Heart left ventricle (tissue), 16 donors: ENCODE data around the gene DNER. TPM values are rescaled to one million over a fixed set of nuclear protein-coding genes. Genes with fewer than 3 reads are reported as not detected.

Experiments used
- ATAC-seq, 4 donors: fragments of 200-7000 bp; cut with Tn5 transposase; one replicate each; pipeline ENCODE4 v1.9.1; 2020 to 2022; ENCODE audit warnings: moderate library complexity in 4 of 4, mild to moderate bottlenecking in 3 of 4, moderate number of reproducible peaks in 1 of 4
- DNase-seq, 5 donors: peaks; one replicate each; pipeline ENCODE4 v3.0.0-alpha.2; 2020
- H3K27ac ChIP-seq, 12 donors: fragments of 200-600 bp; sonication (generic) in 4 of 12; one replicate each; pipeline versions ENCODE4 v1.5.0 to v1.8.0; 2016 to 2022; ENCODE audit warnings: mild to moderate bottlenecking in 2 of 12
- H3K27me3 ChIP-seq, 9 donors: fragments of 200-600 bp; sonication (generic) in 2 of 9; one replicate each; pipeline versions ENCODE4 v1.5.1 to v1.8.0; 2016 to 2022; ENCODE audit warnings: mild to moderate bottlenecking in 3 of 9
- H3K36me3 ChIP-seq, 9 donors: fragments of 200-600 bp; sonication (generic) in 2 of 9; one replicate each; pipeline versions ENCODE4 v1.5.0 to v1.8.0; 2018 to 2022; ENCODE audit warnings: mild to moderate bottlenecking in 2 of 9
- H3K4me1 ChIP-seq, 12 donors: fragments of 200-600 bp; sonication (generic) in 4 of 12; one replicate each; pipeline versions ENCODE4 v1.5.0 to v1.8.0; 2016 to 2022; ENCODE audit warnings: mild to moderate bottlenecking in 3 of 12
- H3K4me3 ChIP-seq, 12 donors: fragments of 200-600 bp; sonication (generic) in 4 of 12; one replicate each; pipeline versions ENCODE4 v1.5.0 to v1.8.0; 2017 to 2022; ENCODE audit warnings: mild to moderate bottlenecking in 9 of 12, moderate library complexity in 4 of 12
- H3K9me3 ChIP-seq, 12 donors: fragments of 200-600 bp; sonication (generic) in 4 of 12; one replicate each; pipeline versions ENCODE4 v1.5.0 to v1.8.0; 2016 to 2022; ENCODE audit warnings: mild to moderate bottlenecking in 1 of 12
- POLR2A ChIP-seq, 2 donors: fragments of 450-650 bp; IDR thresholded peaks; one replicate each; pipeline ENCODE4 v1.6.1; 2017; ENCODE audit warnings: antibody characterized with exemption in 2 of 2, mild to moderate bottlenecking in 2 of 2, moderate library complexity in 2 of 2
- WGBS, 4 donors: extraction: QIAGEN DNeasy Blood & Tissue Kit in 2 of 4; methylation state at CpG; one replicate each; pipeline versions ENCODE4 v1.1.5 to v1.1.7; 2013 to 2018; 5-methylcytosine and 5-hydroxymethylcytosine counted together
- intact Hi-C, 10 donors: fragments of 100-400 bp; cut with DNase I; formaldehyde crosslinking; loops; one replicate each; pipeline versions ENCODE4 v1.11.1 to v1.14.2; 2022
- polyA plus RNA-seq, 2 donors: library from polyadenylated mRNA; stranded (reverse); fragments of 200-250 nt; gene quantifications; one replicate each; pipeline ENCODE4 v1.2.3, GENCODE V29; 2013
- total RNA-seq, 9 donors: library from RNA; depleted of rRNA in 2 of 9; stranded (reverse); fragments of >200 nt in 2 of 9; fragmentation: NEBNext Ultra II Directional in 3 of 9; extraction: Animal tissue kit (Norgen Biotek cat#: 25700) in 3 of 9; gene quantifications; one replicate each; pipeline versions ENCODE4 v1.1.0 to v1.2.4, GENCODE V29; 2016 to 2023
- TF ChIP-seq, protein P1 (sequence below), 12 donors: fragments of 200-600 bp; sonication (generic) in 4 of 12; IDR thresholded peaks; one replicate each; pipeline versions ENCODE4 v1.5.0 to v1.8.0; 2018 to 2022; ENCODE audit warnings: antibody characterized with exemption in 12 of 12, mild to moderate bottlenecking in 5 of 12
- donor health status: ischemic (EF 13 %, LVEDD 7.1; RV severe dilation, severe dysfunction).
- donor health status: healthy with polysubstance abuse.
- donor health status: DM: no; HTN: yes; CAD: no.
- donor health status: DM: no; HTN: no; CAD: no.
- donor health status: ischemic (EF 25% LVEDD 6.9; RV normal size, moderate dysfunction).
- donor health status: ischemic (EF 25% LVEDD 5.7; RV mildly dilated, moderate dysfunction).
- donor health status: healthy.
- donor health status: DM: yes; HTN: yes; CAD: no.
- donor health status: ischemic (EF 35%, LVEDD 5.7; RV mildly dilated, moderate dysfunction).
- donor health status: nonischemic (EF 11% LVEDD 7.7; RV severe dilation, severe dysfunction).
- donor health status: DM: yes; HTN: yes; CAD: no.
- donor health status: PGD.
- donor health status: ischemic (EF 29% LVEDD 5.4; RV normal size, mild dysfunction).
- donor health status: nonischemic (EF 23%, LVEDD 6.1; RV moderate dilation, normal function).

Gene DNER
- total and polyA plus RNA-seq, 11 donors, result 0.19 to 3.3 (median 0.82) TPM

DNA sequence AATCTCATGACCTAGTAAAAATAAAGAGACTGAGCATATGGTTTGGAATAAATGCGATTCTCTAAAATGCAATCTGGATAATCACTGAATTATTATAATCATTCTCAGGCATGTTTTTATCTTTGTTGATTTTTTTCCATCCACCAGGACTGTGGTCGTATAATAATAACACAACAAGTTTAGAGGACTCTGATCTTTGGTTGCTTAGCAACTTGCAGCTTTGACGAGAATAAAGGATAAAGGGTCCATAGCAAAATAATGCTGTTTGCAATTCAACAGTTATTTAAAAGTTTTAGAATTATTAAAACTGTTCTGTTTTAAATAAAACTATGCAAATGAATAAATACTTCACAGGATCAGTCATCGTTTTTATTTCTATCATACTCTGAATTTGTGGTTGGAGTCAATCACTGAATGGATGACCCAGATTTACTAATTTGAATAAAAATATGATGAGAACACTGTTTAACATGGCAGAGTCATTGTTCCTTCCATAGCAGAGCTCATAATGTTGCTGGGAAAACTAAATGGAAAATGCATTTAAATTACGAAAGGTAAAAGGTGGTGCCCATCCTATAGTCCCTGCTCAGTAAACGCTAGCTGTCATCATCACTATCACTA, 29.3 kb downstream of the DNER start:
- no peaks in the 10 kb centered on the region for H3K4me1 ChIP-seq
- H3K9me3 ChIP-seq, result no peaks in the 10 kb centered on the region
- intact Hi-C loops, result no loop called here
- H3K36me3 ChIP-seq, result no peaks in the 10 kb centered on the region
- ATAC-seq (no peak), DNase-seq (no peak)
- 78 to 88% (median 79%) methylated on average over 6 of the region's 6 CpGs for WGBS, 4 donors
- H3K27ac ChIP-seq, result no peak overlapping the region
- H3K4me3 ChIP-seq, result no peak overlapping the region
- peaks cover 0 to 25% (median 2%) of the 10 kb centered on the region in 9 donors for H3K27me3 ChIP-seq
- TF ChIP-seq, protein P1, sequence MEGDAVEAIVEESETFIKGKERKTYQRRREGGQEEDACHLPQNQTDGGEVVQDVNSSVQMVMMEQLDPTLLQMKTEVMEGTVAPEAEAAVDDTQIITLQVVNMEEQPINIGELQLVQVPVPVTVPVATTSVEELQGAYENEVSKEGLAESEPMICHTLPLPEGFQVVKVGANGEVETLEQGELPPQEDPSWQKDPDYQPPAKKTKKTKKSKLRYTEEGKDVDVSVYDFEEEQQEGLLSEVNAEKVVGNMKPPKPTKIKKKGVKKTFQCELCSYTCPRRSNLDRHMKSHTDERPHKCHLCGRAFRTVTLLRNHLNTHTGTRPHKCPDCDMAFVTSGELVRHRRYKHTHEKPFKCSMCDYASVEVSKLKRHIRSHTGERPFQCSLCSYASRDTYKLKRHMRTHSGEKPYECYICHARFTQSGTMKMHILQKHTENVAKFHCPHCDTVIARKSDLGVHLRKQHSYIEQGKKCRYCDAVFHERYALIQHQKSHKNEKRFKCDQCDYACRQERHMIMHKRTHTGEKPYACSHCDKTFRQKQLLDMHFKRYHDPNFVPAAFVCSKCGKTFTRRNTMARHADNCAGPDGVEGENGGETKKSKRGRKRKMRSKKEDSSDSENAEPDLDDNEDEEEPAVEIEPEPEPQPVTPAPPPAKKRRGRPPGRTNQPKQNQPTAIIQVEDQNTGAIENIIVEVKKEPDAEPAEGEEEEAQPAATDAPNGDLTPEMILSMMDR (IDR thresholded peaks at IDR 0.05), result no peak
- TF ChIP-seq POLR2A (IDR thresholded peaks at IDR 0.05), result no peak

DNA sequence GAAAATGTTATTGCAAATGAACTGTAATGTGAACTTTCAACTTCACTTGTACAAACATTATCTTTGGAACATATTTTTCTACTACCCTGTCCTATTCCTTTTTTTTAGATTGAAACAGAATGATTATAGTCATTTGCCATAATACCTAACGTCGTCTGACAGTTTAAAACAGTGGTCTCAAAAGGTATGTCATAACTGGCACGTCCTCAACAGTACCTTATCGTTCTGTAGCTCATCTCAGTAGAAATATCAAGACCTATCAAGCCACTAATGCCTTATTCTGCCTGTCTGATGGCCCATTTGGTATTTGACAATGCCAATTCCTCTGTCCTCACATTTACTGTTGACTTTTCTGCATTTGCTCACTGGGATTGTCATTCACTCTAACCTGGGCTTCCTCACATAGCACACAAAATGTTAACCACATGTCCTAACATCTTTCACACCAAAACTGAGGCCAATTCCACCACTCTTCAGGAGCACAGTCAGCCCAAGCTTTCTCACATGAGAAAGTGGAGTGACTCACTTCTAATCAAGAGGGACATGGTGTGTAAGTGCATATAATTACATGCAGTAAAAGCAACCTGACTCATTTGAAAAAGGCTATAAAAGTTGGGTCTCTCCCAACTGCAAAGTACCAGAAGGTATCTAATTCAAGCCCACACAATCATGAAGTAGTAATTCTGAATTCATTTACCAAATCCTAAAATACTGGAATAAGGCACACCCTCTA, 34.8 kb downstream of the DNER start:
- Histone ChIP-seq H3K9me3 (no peaks in the 10 kb centered on the region), H3K4me1 (no peaks in the 10 kb centered on the region), H3K36me3 (no peaks in the 10 kb centered on the region), H3K27ac (no peak overlapping the region), H3K27me3 (peaks cover 0 to 33% (median 11%) of the 10 kb centered on the region in 9 donors), H3K4me3 (no peak overlapping the region)
- no peak for ATAC-seq
- TF ChIP-seq, protein P1 (IDR thresholded peaks at IDR 0.05), result no peak
- no peak for DNase-seq
- 76 to 80% (median 79%) methylated on average over 4 of the region's 4 CpGs for WGBS, 4 donors
- intact Hi-C loops, result no loop called here

DNA sequence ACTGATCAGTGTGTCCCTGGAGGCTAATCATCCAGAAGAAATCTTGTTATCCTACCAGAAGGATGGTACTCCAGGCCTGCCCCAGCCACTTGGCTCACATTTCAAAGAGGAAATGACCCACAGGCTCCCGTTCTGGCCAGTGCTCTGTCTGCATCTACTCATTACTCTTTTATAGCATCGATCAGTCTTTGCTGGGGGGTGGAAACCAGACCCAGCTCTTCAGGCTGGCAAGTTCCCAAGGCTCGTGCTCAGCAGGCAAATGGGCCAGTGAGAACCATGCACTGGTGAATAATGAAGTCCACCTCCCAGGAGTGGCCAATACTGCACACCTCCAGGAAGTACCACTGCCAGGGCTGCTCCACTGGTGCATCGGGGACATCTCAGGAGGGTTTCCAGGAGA, 38.8 kb downstream of the DNER start:
- Histone ChIP-seq H3K36me3 (no peaks in the 10 kb centered on the region), H3K27me3 (peaks cover 0 to 37% (median 10%) of the 10 kb centered on the region in 9 donors), H3K27ac (no peak overlapping the region), H3K9me3 (no peaks in the 10 kb centered on the region), H3K4me1 (no peaks in the 10 kb centered on the region), H3K4me3 (no peak overlapping the region)
- ATAC-seq, result peak in 1 of 4 donors; percentile 16
- WGBS, 4 donors, result 41 to 71% (median 48%) methylated on average over 3 to 4 of the region's 4 CpGs
- intact Hi-C loops, result no loop called here
- DNase-seq, result no peak
- no peak for TF ChIP-seq POLR2A (IDR thresholded peaks at IDR 0.05)
- TF ChIP-seq, protein P1 (IDR thresholded peaks at IDR 0.05), result no peak

DNA sequence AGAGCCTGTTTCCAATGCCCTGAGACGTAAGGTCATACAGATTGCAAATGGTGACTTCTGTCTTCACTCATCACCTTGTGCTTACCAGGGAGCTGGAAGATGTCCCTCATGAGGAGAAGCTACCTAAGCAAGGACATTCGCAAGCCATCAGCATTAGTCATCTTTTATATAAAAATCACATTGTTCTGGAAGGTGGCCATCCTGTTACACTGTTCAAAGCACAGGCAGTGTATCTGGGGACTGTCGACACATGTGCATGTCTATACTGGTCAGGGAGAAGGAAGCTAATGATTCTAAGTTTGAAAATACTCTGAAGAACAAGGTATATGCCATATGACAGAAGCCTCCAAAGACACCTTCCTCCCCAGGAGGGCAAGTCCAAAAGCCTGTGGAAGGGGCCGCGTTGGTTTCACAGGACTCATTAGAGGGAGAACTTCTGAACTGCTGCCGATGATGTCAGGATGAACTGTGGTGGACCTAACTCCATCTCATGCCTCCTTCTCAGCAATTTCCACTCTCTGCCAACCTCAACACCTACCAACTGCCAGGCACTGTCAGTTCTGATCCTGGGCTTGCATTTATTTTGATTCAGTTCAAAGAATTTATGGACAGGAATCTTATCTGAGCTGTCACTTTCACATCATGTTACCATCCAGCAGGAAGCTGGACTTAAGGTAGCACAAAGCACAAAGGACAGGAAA, 39.4 kb downstream of the DNER start:
- ATAC-seq, result no peak
- intact Hi-C loops, result no loop called here
- TF ChIP-seq POLR2A (IDR thresholded peaks at IDR 0.05), result no peak
- TF ChIP-seq, protein P1 (IDR thresholded peaks at IDR 0.05), result no peak
- DNase-seq, result no peak
- WGBS, 4 donors, result 73 to 85% (median 76%) methylated on average over 6 of the region's 6 CpGs
- Histone ChIP-seq H3K27me3 (peaks cover 0 to 34% (median 5%) of the 10 kb centered on the region in 9 donors), H3K36me3 (no peaks in the 10 kb centered on the region), H3K4me3 (no peak overlapping the region), H3K9me3 (no peaks in the 10 kb centered on the region), H3K27ac (no peak overlapping the region), H3K4me1 (no peaks in the 10 kb centered on the region)
